ENCODE measurements around the gene CLN5.

CLN5 gene

GRCh38 chr13:76991796-76992547 lies at the start of gene CLN5:
Gene CLN5, plus strand, starts transcription at chr13:76992081. Its CDS starts 18 bp downstream, at chr13:76992099.
- peak; percentile 89 for DNase-seq

DNA sequence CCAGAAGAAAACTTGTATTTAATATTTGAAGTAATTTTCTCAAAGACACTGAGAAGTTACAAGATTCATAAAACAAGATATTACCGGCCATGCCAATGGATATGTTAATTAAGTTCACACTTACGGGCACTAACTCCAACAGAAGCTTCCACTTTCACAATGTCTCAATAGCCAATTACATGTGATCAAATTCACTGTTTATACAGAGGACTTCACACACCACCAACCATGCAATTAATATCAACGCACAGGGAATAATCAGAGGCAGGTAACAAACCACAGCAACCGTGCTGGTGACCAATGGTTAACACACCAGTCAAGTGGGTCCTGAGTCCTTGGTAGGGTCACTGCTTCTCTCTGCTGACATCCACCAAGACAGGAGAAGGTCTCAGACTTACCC lies 49.5 kb upstream of the CLN5 start:
- no peak for DNase-seq

DNA sequence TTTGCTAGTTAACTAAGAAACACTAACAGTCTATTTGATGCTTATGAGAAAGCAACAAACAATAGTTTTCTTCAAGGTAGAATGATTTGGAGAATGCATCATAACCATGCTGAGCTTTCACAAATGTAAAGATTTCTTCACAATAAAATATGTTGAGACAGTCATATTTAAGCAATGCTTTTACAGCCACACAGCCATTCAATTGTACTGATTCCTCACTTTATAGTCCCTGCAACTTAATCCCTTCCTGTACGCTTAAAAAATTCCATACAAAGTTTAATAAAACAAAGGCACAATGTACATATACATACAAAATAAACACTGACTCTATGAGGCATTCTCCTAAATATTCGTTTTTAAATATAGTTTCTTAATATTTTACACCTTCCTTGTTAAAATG lies 48.2 kb upstream of the CLN5 start:
- no peak for DNase-seq

GRCh38 chr13:76944456-76944855 lies 47.4 kb upstream of the CLN5 start:
- no peak for DNase-seq

- DNase-seq, result no peak
Observed at GRCh38 chr13:76948149-76948548, 43.7 kb upstream of the CLN5 start, which contains the start of gene ACOD1. Gene ACOD1, plus strand, starts transcription at chr13:76948511. Its CDS starts 48 bp downstream, at chr13:76948559.

GRCh38 chr13:76950101-76950500 lies 41.8 kb upstream of the CLN5 start:
- DNase-seq, result no peak

DNA sequence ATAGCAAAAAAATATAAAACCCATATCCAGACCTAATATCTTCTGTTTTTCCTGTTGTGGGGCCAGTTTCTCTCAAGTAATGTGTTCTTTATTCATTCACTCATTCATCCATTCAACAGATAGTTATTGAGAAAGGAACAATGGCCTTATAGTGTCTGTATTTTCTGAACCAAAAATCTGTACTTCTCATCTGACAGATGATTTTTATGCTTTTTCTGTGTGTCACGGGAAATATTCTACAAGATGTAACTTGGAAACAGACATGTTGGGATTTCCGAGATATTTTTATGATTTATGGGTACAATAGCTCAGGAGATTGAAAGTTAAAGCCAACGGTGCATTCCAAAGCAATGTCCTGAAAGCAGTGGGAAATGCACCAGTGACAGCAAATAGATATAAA lies 37.9 kb upstream of the CLN5 start:
- DNase-seq, result no peak

DNA sequence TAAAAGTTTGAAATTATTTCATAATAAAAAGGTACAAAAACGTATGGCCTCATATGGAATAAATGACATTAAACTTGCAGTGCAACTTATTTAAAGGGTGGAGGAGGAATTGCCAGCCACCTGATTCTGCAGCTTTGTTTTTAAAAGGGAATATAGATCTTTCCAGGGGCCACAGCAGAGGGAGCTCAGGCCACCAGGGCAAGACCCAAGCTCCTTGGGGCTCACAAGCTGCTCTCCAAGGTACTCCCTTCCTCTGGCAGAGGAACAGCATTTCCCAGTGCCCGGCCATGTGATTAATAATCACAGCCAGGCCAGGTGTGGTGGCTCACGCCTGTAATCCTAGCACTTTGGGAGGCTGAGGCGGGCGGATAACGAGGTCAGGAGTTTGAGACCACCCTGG lies 37.3 kb upstream of the CLN5 start:
- no peak for DNase-seq

DNA sequence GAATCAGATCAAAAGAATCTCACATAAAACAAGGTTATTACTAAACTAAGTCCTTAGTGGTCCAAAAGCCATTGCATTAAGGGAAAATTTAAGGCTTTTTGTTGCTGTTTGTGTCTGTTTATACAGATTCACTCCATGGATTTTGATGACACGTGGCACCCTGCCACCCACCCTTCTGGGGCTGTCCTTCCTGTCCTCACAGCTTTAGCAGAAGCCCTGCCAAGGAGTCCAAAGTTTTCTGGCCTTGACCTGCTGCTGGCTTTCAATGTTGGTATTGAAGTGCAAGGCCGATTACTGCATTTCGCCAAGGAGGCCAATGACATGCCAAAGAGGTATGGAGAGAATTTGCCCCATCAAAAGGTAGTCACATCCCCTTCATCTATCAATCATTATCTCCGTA lies 36.7 kb upstream of the CLN5 start:
- no peak for DNase-seq

- no peak for DNase-seq
Observed at GRCh38 chr13:76955661-76956060, 36.2 kb upstream of the CLN5 start.

DNA sequence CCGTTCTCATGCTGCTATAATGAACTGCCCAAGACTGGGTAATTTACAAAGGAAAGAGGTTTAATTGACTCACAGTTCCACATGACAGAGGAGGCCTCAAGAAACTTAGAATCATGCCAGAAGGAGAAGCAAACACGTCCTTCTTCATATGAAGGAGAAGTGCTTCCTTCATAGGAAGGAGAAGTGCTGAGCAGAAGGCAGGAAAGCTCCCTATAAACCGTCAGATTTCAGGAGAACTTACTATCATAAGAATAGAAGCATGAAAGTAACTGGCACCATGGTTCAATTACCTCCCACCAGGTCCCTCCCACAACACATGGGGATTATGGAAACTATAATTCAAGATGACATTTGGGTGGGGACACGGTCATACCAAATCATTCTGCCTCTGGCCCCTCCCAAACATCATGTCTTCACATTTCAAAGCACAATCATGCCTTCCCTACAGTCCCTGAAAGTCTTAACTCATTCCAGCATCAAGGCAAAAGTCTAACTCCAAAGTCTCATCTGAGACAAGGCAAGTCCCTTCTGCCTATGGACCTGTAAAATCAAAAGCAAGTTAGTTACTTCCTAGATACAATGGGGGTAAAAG lies 32.9 kb upstream of the CLN5 start:
- DNase-seq, result no peak

- DNase-seq, result peak; percentile 6
Observed at GRCh38 chr13:76959734-76960133, 32.1 kb upstream of the CLN5 start.

GRCh38 chr13:76965759-76966421 lies 26.0 kb upstream of the CLN5 start:
- DNase-seq, result no peak

DNA sequence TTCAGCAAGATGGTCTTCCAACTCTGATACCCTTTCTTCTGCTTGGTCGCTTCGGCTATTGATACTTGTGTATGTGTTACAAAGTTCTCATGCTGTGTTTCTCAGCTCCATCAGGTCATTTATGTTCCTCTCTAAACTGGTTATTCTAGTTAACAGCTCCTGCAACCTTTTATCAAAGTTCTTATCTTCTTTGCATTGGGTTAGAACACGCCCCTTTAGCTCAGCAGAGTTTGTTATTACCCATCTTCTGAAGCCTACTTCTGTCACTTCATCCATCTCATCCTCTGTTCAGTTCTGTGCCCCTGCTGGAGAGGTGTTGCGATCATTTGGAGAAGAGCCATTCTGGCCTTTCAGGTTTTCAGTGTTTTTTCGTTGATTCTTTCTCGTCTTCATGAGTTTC lies 24.9 kb upstream of the CLN5 start:
- DNase-seq, result no peak

- DNase-seq, result no peak
Observed at GRCh38 chr13:76968041-76968440, 23.8 kb upstream of the CLN5 start.

DNA sequence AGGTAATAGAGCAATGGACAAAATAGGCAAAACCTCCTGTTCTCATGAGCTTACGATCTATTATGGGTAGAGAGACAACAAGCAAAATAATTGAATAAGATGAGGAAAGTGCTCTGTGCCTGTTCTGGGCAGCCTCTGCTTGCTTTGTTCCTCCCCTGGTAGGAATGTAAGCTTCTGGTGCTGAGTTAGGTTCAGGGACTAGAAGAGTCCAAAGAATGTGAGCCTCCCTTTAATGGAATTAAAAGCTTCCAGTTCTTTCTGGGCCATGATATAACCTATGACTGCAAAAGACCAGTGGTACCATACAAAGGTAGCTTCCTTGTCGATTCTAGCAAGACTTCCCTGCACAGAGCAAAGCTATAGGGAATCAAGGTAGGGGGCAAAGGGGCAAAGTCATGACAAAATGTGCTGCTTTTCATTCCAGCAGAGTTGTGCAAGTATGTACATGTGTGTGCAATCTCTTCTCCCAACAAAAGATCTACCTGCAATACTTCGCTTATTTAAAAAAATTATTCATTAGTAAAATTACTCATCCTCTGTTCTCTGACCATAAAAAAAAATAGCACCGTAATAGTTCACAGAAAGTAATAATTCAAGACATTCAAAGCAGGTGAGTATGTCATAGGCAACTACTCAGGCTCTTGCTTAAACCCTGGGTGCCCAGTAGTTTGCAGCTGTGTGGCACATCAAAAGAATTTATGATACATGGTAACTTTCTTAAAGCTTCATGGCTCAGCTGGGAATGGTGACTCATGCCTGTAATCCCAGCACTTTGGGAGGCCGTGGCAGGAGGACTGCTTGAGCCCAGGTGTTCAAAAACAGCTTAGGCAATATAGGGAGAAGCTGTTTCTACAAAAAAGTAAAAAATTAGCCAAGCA lies 22.2 kb upstream of the CLN5 start:
- DNase-seq, result no peak

GRCh38 chr13:76971215-76971614 lies 20.7 kb upstream of the CLN5 start:
- DNase-seq, result no peak

- DNase-seq, result no peak
Observed at GRCh38 chr13:76971851-76972829, 19.7 kb upstream of the CLN5 start.

- DNase-seq, result no peak
Observed at GRCh38 chr13:76973920-76974617, 17.8 kb upstream of the CLN5 start.

DNA sequence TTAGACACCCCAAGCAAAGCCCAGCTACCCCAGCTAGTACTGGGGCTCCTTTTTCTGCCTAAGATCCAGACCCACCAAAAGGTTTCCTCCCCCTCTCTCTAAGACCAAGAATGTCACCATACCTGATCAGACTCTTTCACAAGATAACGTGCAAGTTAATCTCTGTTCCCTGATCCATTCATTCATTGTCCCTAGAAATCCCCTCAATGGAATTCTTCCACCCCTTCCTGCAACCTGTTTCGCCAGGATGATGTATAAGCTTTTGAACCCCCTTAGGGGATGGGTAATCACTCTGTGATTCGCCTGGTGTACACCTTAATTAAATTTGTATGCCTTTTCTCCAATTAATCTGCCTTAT lies 17.3 kb upstream of the CLN5 start:
- DNase-seq, result no peak

DNA sequence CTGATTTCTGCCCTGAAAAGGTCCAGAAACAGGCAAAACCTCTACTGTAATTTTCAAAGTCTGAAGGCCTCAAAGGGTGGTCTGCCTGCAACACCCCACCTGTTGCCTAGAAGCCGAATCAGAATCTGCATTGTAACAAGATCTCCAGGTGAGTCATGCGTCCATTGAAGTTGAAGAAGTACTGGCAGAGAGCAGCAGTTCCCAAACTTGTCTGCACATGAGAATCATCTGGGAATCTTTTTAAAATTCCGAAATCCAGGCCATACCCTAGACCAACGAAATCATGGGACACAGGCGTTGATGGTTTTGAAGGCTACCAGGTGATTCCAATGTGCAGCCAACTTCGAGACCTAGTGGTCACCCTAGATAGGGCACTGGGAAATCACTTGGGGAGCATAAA lies 16.0 kb upstream of the CLN5 start:
- DNase-seq, result no peak
